ENCODE data around the gene TLR8. TPM values are rescaled to one million over a fixed set of nuclear protein-coding genes. Genes with fewer than 3 reads are reported as not detected.

TLR8 gene
- total RNA-seq, 2 experiments from 2014 or later = not detected

DNA sequence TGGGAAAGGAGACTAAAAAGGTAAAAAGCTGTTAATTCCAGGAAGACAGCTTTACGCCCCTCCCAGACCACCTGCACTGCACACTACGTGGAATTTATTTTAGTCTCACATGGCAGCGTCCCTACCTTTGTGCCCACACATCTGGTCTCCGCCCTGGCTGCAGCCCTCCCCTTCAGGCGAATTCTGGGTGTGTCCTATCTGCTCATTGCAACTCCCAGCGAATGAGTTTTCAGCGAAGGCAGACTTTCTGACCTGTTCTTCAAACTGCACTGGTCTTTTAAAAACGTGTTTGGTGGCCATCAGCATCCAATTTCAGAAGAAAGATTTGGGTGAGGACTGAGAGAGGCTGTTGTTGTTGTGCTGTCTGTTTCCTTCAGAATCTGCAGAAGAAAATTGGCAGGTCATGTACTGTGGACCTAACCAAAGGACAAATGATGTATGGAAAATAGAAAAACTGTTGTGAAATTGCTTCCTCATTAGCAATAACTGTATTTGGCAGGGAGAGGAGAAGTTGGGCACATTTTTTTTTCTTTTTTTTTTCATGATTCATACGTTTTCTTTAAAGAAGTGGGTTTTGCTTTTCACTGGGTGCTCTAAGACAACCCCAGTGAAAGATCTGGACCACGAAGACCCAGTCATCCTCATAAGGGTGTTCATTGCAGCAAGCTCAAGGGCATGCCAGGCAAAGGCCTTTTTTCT lies 4.2 kb downstream of the TLR8 start:
- POLR2A ChIA-PET = interaction anchor here (0.7 kb wide), 2 partner anchors 28 to 605 kb away, joined by 4 read pairs; no protein-coding TSS in a partner anchor
- no peaks in the 10 kb centered on the region for H4K20me1 ChIP-seq (ENCODE audit: insufficient read depth, low read length)
- DNase-seq (ENCODE audit: low spot score) = no peak
- H3K36me3 ChIP-seq (ENCODE audit: insufficient read depth, low read length) = no peaks in the 10 kb centered on the region
- TF ChIP-seq, protein P1, sequence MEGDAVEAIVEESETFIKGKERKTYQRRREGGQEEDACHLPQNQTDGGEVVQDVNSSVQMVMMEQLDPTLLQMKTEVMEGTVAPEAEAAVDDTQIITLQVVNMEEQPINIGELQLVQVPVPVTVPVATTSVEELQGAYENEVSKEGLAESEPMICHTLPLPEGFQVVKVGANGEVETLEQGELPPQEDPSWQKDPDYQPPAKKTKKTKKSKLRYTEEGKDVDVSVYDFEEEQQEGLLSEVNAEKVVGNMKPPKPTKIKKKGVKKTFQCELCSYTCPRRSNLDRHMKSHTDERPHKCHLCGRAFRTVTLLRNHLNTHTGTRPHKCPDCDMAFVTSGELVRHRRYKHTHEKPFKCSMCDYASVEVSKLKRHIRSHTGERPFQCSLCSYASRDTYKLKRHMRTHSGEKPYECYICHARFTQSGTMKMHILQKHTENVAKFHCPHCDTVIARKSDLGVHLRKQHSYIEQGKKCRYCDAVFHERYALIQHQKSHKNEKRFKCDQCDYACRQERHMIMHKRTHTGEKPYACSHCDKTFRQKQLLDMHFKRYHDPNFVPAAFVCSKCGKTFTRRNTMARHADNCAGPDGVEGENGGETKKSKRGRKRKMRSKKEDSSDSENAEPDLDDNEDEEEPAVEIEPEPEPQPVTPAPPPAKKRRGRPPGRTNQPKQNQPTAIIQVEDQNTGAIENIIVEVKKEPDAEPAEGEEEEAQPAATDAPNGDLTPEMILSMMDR (conservative IDR thresholded peaks at IDR 0.05; ENCODE audit: low read length) = no peak
- TF ChIP-seq EZH2phosphoT487 (IDR thresholded peaks at IDR 0.05; ENCODE audit: borderline replicate concordance, low read depth, low read length) = no peak
- no peaks in the 10 kb centered on the region for H3K79me2 ChIP-seq (ENCODE audit: insufficient read depth, low read depth, low read length)
- no peak overlapping the region for H3K27ac ChIP-seq (ENCODE audit: low read depth, low read length, poor library complexity, severe bottlenecking)
- intact Hi-C loops (cut with micrococcal nuclease; ENCODE audit: unreplicated experiment) = no loop called here
- H3K4me2 ChIP-seq (ENCODE audit: low read length) = no peak overlapping the region
- no peak overlapping the region for H2AFZ ChIP-seq (ENCODE audit: low read length)
- H3K4me1 ChIP-seq (ENCODE audit: insufficient read depth, low read length, poor library complexity, severe bottlenecking) = no peaks in the 10 kb centered on the region
- H3K9me2 ChIP-seq (ENCODE audit: insufficient read depth, low read length) = no peaks in the 10 kb centered on the region
- H3K4me3 ChIP-seq (ENCODE audit: low read depth, low read length, poor library complexity, severe bottlenecking) = no peak overlapping the region
- BruUV-seq (replicated peaks) = no TSS peak
- CTCF ChIA-PET (ENCODE audit: unreplicated experiment) = no interaction called here
- H3K9me3 ChIP-seq (ENCODE audit: low read length) = no peaks in the 10 kb centered on the region

DNA sequence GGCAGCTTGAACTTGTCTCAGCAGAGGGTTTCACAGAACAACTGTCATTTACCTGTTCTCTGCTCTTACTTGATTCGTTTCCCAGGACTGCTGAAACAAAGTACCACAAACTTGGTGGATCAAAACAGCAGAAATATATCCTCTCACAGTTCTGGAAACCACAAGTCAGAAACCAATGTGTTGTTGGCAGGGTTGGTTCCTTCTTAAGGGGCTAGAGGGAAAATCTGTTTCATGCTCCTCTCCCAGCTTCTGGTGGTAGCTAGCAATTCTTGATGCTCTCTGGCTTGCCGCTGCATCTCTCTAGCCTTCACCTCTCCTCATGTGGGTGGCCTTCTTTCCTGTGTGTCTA lies 4.7 kb downstream of the TLR8 start:
- BruUV-seq (replicated peaks) = no TSS peak
- no peaks in the 10 kb centered on the region for H3K79me2 ChIP-seq (ENCODE audit: insufficient read depth, low read depth, low read length)
- H3K4me1 ChIP-seq (ENCODE audit: insufficient read depth, low read length, poor library complexity, severe bottlenecking) = no peaks in the 10 kb centered on the region
- intact Hi-C loops (cut with micrococcal nuclease; ENCODE audit: unreplicated experiment) = no loop called here
- DNase-seq (ENCODE audit: low spot score) = no peak
- H3K9me2 ChIP-seq (ENCODE audit: insufficient read depth, low read length) = no peaks in the 10 kb centered on the region
- CTCF ChIA-PET (ENCODE audit: unreplicated experiment) = no interaction called here
- H3K4me2 ChIP-seq (ENCODE audit: low read length) = no peak overlapping the region
- no peak overlapping the region for H2AFZ ChIP-seq (ENCODE audit: low read length)
- POLR2A ChIA-PET = interaction anchor here (0.7 kb wide), 2 partner anchors 28 to 605 kb away, joined by 4 read pairs; no protein-coding TSS in a partner anchor
- no peaks in the 10 kb centered on the region for H4K20me1 ChIP-seq (ENCODE audit: insufficient read depth, low read length)
- H3K9me3 ChIP-seq (ENCODE audit: low read length) = no peaks in the 10 kb centered on the region
- no peak overlapping the region for H3K27ac ChIP-seq (ENCODE audit: low read depth, low read length, poor library complexity, severe bottlenecking)
- no peaks in the 10 kb centered on the region for H3K36me3 ChIP-seq (ENCODE audit: insufficient read depth, low read length)
- no peak for TF ChIP-seq EZH2phosphoT487 (IDR thresholded peaks at IDR 0.05; ENCODE audit: borderline replicate concordance, low read depth, low read length)
- TF ChIP-seq, protein P1 (conservative IDR thresholded peaks at IDR 0.05; ENCODE audit: low read length) = no peak
- no peak overlapping the region for H3K4me3 ChIP-seq (ENCODE audit: low read depth, low read length, poor library complexity, severe bottlenecking)

DNA sequence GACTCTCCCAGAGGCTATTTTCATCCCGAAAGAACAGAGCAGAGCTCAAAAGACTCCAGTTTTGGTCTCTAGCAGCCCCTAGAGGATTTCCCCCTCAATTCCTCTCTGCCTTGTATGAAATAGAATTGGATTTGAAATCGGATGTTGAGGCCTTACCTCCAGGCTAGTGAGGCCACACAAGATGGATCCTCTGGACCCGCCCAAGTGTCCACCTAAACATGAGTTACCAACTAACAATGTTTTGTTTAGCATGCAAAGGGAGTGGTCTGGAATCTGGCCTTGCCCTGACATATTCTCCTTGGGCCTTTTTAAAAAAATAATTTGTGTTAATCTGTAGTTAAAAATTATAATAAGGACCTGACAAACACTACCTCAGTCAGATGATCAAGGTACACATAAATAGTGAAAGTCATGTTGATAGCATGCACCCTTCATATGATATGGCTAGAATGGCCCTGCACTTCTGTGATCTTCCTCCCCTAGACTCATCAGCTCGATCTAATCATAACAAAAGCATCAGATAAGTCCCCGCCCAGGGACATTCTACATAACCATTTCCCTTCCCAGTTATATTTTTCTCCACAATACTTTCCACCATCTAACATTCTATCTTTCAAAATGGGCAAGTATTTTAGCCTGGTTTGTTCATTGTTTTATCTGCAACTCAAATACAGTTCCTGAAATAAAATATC lies 6.5 kb downstream of the TLR8 start:
- H3K9me3 ChIP-seq (ENCODE audit: low read length) = no peaks in the 10 kb centered on the region
- H3K4me2 ChIP-seq (ENCODE audit: low read length) = no peak overlapping the region
- ChIA-PET POLR2A (interaction anchor here (0.6 kb wide), 1 partner anchor 438 kb away, joined by 3 read pairs; no protein-coding TSS in a partner anchor), CTCF (ENCODE audit: unreplicated experiment) (no interaction called here)
- DNase-seq (ENCODE audit: low spot score) = no peak
- intact Hi-C loops (cut with micrococcal nuclease; ENCODE audit: unreplicated experiment) = no loop called here
- no peaks in the 10 kb centered on the region for H3K4me1 ChIP-seq (ENCODE audit: insufficient read depth, low read length, poor library complexity, severe bottlenecking)
- H3K4me3 ChIP-seq (ENCODE audit: low read depth, low read length, poor library complexity, severe bottlenecking) = no peak overlapping the region
- no peak overlapping the region for H2AFZ ChIP-seq (ENCODE audit: low read length)
- BruUV-seq (replicated peaks) = no TSS peak
- no peaks in the 10 kb centered on the region for H3K9me2 ChIP-seq (ENCODE audit: insufficient read depth, low read length)
- H4K20me1 ChIP-seq (ENCODE audit: insufficient read depth, low read length) = no peaks in the 10 kb centered on the region
- TF ChIP-seq, protein P1 (conservative IDR thresholded peaks at IDR 0.05; ENCODE audit: low read length) = no peak
- TF ChIP-seq EZH2phosphoT487 (IDR thresholded peaks at IDR 0.05; ENCODE audit: borderline replicate concordance, low read depth, low read length) = no peak
- no peaks in the 10 kb centered on the region for H3K79me2 ChIP-seq (ENCODE audit: insufficient read depth, low read depth, low read length)
- no peak overlapping the region for H3K27ac ChIP-seq (ENCODE audit: low read depth, low read length, poor library complexity, severe bottlenecking)
- no peaks in the 10 kb centered on the region for H3K36me3 ChIP-seq (ENCODE audit: insufficient read depth, low read length)

Data from OCI-LY7 (cell line).